ENCODE results near the gene XPR1. TPM values are rescaled to one million over a fixed set of nuclear protein-coding genes. Genes with fewer than 3 reads are reported as not detected.

Gene XPR1
- total RNA-seq, 1 donor from 2014 or later: 35.2 TPM

DNA sequence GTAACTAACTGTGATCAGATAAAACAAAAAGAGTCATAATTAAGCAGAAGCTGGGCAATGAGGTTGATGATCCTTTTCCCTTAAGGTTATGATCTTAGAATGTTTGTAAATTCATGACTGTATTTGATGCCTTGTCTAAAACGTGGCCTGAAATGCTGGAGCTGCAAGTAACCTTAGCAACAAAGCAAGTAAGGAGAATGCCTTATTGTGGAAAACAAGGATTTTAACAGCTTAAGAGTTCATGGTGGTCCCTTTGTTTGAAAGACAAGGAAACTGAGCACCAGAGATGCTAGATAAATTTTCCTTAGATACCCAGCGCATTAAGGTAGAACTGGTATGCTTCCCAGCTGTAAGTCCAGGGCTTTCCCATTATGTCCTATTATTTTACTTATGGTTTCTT is 25.7 kb upstream of the XPR1 start:
- no peaks in the 10 kb centered on the region for H3K79me2 ChIP-seq (ENCODE audit: insufficient read depth, low read length)
- Mint-ChIP-seq H3K4me1 (ENCODE audit: low read depth, unreplicated experiment) (peaks cover 14% of the 10 kb centered on the region), H3K27ac (ENCODE audit: unreplicated experiment) (no peak overlapping the region), H3K4me3 (ENCODE audit: unreplicated experiment) (no peak overlapping the region), H3K9me3 (ENCODE audit: unreplicated experiment) (peaks cover 2% of the 10 kb centered on the region), H3K36me3 (ENCODE audit: low read depth, unreplicated experiment) (no peaks in the 10 kb centered on the region), H3K27me3 (ENCODE audit: low read depth, unreplicated experiment) (peaks cover 20% of the 10 kb centered on the region)
- DNase-seq (ENCODE audit: low read depth) (no peak), FAIRE-seq (no peak)
- peaks cover 2% of the 10 kb centered on the region for H3K27me3 ChIP-seq (ENCODE audit: insufficient read depth, low read length)
- H2AFZ ChIP-seq (ENCODE audit: low read depth, low read length): no peak overlapping the region
- no peaks in the 10 kb centered on the region for H4K20me1 ChIP-seq (ENCODE audit: insufficient read depth, low read length)
- no peaks in the 10 kb centered on the region for H3K9me3 ChIP-seq (ENCODE audit: insufficient read depth, low read depth, low read length)
- no peak overlapping the region for H3K9ac ChIP-seq (ENCODE audit: low read length)
- H3K4me1 ChIP-seq (ENCODE audit: insufficient read depth, low read length): peaks cover 3% of the 10 kb centered on the region
- H3K4me2 ChIP-seq (ENCODE audit: low read length): no peak overlapping the region
- H3K36me3 ChIP-seq (ENCODE audit: insufficient read depth, low read length): no peaks in the 10 kb centered on the region
- no peak overlapping the region for H3K4me3 ChIP-seq (ENCODE audit: insufficient read depth, low read depth, low read length)
- H3K27ac ChIP-seq (ENCODE audit: low read depth, low read length): no peak overlapping the region
- TF ChIP-seq EZH2 (IDR thresholded peaks at IDR 0.05; ENCODE audit: insufficient read depth, low read length): no peak
- TF ChIP-seq CTCF (IDR thresholded peaks at IDR 0.05; ENCODE audit: insufficient read depth, low read depth, low read length): no peak

DNA sequence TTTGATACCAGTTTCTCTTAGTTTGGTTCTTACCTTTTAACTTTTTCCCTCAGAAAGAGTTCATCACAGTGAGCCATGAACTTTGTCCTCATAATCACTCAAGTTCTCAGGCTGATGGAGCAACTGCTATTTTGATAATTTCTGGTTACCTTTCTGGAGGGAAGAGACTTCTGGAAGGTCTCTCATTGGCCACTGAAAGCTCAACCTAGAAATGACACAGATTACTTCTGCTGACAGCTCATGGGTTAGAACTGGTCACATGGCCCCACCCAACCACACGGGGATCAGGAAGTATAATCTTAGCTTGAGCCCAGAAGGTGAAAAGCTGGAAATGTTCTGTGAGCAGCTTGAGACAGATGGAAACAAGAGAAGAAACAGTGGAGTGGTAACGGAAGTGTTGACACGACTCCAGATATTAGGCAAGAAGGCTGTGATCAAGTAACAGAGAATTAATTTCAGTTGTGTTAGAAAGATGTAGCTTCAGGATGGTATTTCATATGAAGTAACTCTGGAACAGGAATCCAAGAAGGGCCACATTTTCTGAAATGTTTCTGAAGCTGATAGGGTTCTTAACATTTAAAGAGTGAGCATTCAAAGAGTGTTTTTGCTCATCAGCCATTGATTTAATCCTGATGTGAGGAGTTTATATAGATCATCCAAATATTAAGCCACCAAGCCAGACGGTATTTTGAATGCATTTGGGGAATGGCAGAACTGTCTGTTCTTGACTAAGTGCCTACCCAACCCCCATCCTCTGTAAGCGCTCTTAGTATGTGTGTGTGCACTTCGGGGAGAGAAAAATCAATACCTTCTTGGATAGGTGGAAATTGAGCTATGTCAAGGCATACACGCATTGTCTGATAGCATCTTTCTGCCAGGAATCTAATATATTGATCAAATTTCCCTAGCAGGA is 21.9 kb upstream of the XPR1 start:
- Histone ChIP-seq H3K9me3 (ENCODE audit: insufficient read depth, low read depth, low read length) (no peaks in the 10 kb centered on the region), H3K27me3 (ENCODE audit: insufficient read depth, low read length) (peaks cover 2% of the 10 kb centered on the region), H3K4me3 (ENCODE audit: insufficient read depth, low read depth, low read length) (no peak overlapping the region), H3K79me2 (ENCODE audit: insufficient read depth, low read length) (no peaks in the 10 kb centered on the region), H2AFZ (ENCODE audit: low read depth, low read length) (no peak overlapping the region), H4K20me1 (ENCODE audit: insufficient read depth, low read length) (no peaks in the 10 kb centered on the region), H3K27ac (ENCODE audit: low read depth, low read length) (no peak overlapping the region), H3K36me3 (ENCODE audit: insufficient read depth, low read length) (no peaks in the 10 kb centered on the region), H3K9ac (ENCODE audit: low read length) (no peak overlapping the region), H3K4me2 (ENCODE audit: low read length) (no peak overlapping the region), H3K4me1 (ENCODE audit: insufficient read depth, low read length) (peaks cover 6% of the 10 kb centered on the region)
- no peaks in the 10 kb centered on the region for H3K9me3 Mint-ChIP-seq (ENCODE audit: unreplicated experiment)
- no peak for FAIRE-seq
- H3K36me3 Mint-ChIP-seq (ENCODE audit: low read depth, unreplicated experiment): no peaks in the 10 kb centered on the region
- H3K4me1 Mint-ChIP-seq (ENCODE audit: low read depth, unreplicated experiment): peaks cover 18% of the 10 kb centered on the region
- TF ChIP-seq CTCF (IDR thresholded peaks at IDR 0.05; ENCODE audit: insufficient read depth, low read depth, low read length): no peak
- no peak for TF ChIP-seq EZH2 (IDR thresholded peaks at IDR 0.05; ENCODE audit: insufficient read depth, low read length)
- peak overlapping the region; percentile 0 for H3K27ac Mint-ChIP-seq (ENCODE audit: unreplicated experiment)
- H3K4me3 Mint-ChIP-seq (ENCODE audit: unreplicated experiment): no peak overlapping the region
- H3K27me3 Mint-ChIP-seq (ENCODE audit: low read depth, unreplicated experiment): no peaks in the 10 kb centered on the region
- no peak for DNase-seq (ENCODE audit: low read depth)

GRCh38 chr1:180610556-180611015 is 21.2 kb upstream of the XPR1 start:
- Histone ChIP-seq H2AFZ (ENCODE audit: low read depth, low read length) (no peak overlapping the region), H3K4me3 (ENCODE audit: insufficient read depth, low read depth, low read length) (no peak overlapping the region), H3K9me3 (ENCODE audit: insufficient read depth, low read depth, low read length) (no peaks in the 10 kb centered on the region), H3K27ac (ENCODE audit: low read depth, low read length) (no peak overlapping the region), H3K9ac (ENCODE audit: low read length) (no peak overlapping the region), H3K4me2 (ENCODE audit: low read length) (no peak overlapping the region), H4K20me1 (ENCODE audit: insufficient read depth, low read length) (no peaks in the 10 kb centered on the region), H3K79me2 (ENCODE audit: insufficient read depth, low read length) (no peaks in the 10 kb centered on the region), H3K36me3 (ENCODE audit: insufficient read depth, low read length) (no peaks in the 10 kb centered on the region), H3K27me3 (ENCODE audit: insufficient read depth, low read length) (peaks cover 2% of the 10 kb centered on the region), H3K4me1 (ENCODE audit: insufficient read depth, low read length) (peaks cover 6% of the 10 kb centered on the region)
- H3K27me3 Mint-ChIP-seq (ENCODE audit: low read depth, unreplicated experiment): no peaks in the 10 kb centered on the region
- H3K36me3 Mint-ChIP-seq (ENCODE audit: low read depth, unreplicated experiment): no peaks in the 10 kb centered on the region
- DNase-seq (ENCODE audit: low read depth) (no peak), FAIRE-seq (no peak)
- H3K4me1 Mint-ChIP-seq (ENCODE audit: low read depth, unreplicated experiment): peaks cover 18% of the 10 kb centered on the region
- H3K4me3 Mint-ChIP-seq (ENCODE audit: unreplicated experiment): no peak overlapping the region
- TF ChIP-seq CTCF (IDR thresholded peaks at IDR 0.05; ENCODE audit: insufficient read depth, low read depth, low read length) (no peak), EZH2 (IDR thresholded peaks at IDR 0.05; ENCODE audit: insufficient read depth, low read length) (no peak)
- H3K9me3 Mint-ChIP-seq (ENCODE audit: unreplicated experiment): no peaks in the 10 kb centered on the region
- H3K27ac Mint-ChIP-seq (ENCODE audit: unreplicated experiment): no peak overlapping the region
